ENCODE results near the gene STRN4. TPM values are rescaled to one million over a fixed set of nuclear protein-coding genes. Genes with fewer than 3 reads are reported as not detected.

STRN4 gene, protein sequence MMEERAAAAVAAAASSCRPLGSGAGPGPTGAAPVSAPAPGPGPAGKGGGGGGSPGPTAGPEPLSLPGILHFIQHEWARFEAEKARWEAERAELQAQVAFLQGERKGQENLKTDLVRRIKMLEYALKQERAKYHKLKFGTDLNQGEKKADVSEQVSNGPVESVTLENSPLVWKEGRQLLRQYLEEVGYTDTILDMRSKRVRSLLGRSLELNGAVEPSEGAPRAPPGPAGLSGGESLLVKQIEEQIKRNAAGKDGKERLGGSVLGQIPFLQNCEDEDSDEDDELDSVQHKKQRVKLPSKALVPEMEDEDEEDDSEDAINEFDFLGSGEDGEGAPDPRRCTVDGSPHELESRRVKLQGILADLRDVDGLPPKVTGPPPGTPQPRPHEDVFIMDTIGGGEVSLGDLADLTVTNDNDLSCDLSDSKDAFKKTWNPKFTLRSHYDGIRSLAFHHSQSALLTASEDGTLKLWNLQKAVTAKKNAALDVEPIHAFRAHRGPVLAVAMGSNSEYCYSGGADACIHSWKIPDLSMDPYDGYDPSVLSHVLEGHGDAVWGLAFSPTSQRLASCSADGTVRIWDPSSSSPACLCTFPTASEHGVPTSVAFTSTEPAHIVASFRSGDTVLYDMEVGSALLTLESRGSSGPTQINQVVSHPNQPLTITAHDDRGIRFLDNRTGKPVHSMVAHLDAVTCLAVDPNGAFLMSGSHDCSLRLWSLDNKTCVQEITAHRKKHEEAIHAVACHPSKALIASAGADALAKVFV
- 31.9 TPM for total RNA-seq
- 38.7 TPM for polyA plus RNA-seq
- long read RNA-seq, donor 1, partial matches to known transcripts: 0 of 1 reads
- long read RNA-seq, donor 1, other reads (novel, unspliced or antisense): 0 of 1 reads
- long read RNA-seq, donor 2, transcript STRN4-201 (18 exons, 3,210 nt): minor isoform, 11 of 62 reads
- long read RNA-seq, donor 2, transcript STRN4-222 (1 exons, 2,240 nt): major isoform, 28 of 62 reads
- long read RNA-seq, donor 2, transcript STRN4-202 (18 exons, 3,628 nt): minor isoform, 5 of 62 reads
- long read RNA-seq, donor 2, partial matches to known transcripts: 12 of 62 reads
- long read RNA-seq, donor 2, other reads (novel, unspliced or antisense): 0 of 62 reads
- long read RNA-seq, donor 3, transcript STRN4-222 (1 exons, 2,240 nt): major isoform, 15 of 31 reads
- long read RNA-seq, donor 3, transcript STRN4-201 (18 exons, 3,210 nt): minor isoform, 9 of 31 reads
- long read RNA-seq, donor 3, partial matches to known transcripts: 6 of 31 reads
- long read RNA-seq, donor 3, other reads (novel, unspliced or antisense): 0 of 31 reads
- long read RNA-seq, donor 4, transcript STRN4-222 (1 exons, 2,240 nt): major isoform, 13 of 17 reads
- long read RNA-seq, donor 4, partial matches to known transcripts: 0 of 17 reads
- long read RNA-seq, donor 4, other reads (novel, unspliced or antisense): 0 of 17 reads
- long read RNA-seq, donor 5, transcript STRN4-222 (1 exons, 2,240 nt): major isoform, 30 of 37 reads
- long read RNA-seq, donor 5, transcript STRN4-201 (18 exons, 3,210 nt): minor isoform, 5 of 37 reads
- long read RNA-seq, donor 5, partial matches to known transcripts: 0 of 37 reads
- long read RNA-seq, donor 5, other reads (novel, unspliced or antisense): 0 of 37 reads
- long read RNA-seq, donor 6, transcript STRN4-222 (1 exons, 2,240 nt): major isoform, 10 of 18 reads
- long read RNA-seq, donor 6, transcript STRN4-201 (18 exons, 3,210 nt): minor isoform, 5 of 18 reads
- long read RNA-seq, donor 6, partial matches to known transcripts: 0 of 18 reads
- long read RNA-seq, donor 6, other reads (novel, unspliced or antisense): 0 of 18 reads
- long read RNA-seq, donor 7, transcript STRN4-222 (1 exons, 2,240 nt): major isoform, 15 of 19 reads
- long read RNA-seq, donor 7, partial matches to known transcripts: 0 of 19 reads
- long read RNA-seq, donor 7, other reads (novel, unspliced or antisense): 0 of 19 reads
- long read RNA-seq, donor 8, transcript STRN4-222 (1 exons, 2,240 nt): major isoform, 10 of 13 reads
- long read RNA-seq, donor 8, partial matches to known transcripts: 0 of 13 reads
- long read RNA-seq, donor 8, other reads (novel, unspliced or antisense): 0 of 13 reads
- long read RNA-seq, donor 9, transcript STRN4-222 (1 exons, 2,240 nt): major isoform, 7 of 8 reads
- long read RNA-seq, donor 9, partial matches to known transcripts: 0 of 8 reads
- long read RNA-seq, donor 9, other reads (novel, unspliced or antisense): 0 of 8 reads
- long read RNA-seq, donor 10, transcript STRN4-222 (1 exons, 2,240 nt): major isoform, 12 of 18 reads
- long read RNA-seq, donor 10, partial matches to known transcripts: 0 of 18 reads
- long read RNA-seq, donor 10, other reads (novel, unspliced or antisense): 0 of 18 reads

DNA sequence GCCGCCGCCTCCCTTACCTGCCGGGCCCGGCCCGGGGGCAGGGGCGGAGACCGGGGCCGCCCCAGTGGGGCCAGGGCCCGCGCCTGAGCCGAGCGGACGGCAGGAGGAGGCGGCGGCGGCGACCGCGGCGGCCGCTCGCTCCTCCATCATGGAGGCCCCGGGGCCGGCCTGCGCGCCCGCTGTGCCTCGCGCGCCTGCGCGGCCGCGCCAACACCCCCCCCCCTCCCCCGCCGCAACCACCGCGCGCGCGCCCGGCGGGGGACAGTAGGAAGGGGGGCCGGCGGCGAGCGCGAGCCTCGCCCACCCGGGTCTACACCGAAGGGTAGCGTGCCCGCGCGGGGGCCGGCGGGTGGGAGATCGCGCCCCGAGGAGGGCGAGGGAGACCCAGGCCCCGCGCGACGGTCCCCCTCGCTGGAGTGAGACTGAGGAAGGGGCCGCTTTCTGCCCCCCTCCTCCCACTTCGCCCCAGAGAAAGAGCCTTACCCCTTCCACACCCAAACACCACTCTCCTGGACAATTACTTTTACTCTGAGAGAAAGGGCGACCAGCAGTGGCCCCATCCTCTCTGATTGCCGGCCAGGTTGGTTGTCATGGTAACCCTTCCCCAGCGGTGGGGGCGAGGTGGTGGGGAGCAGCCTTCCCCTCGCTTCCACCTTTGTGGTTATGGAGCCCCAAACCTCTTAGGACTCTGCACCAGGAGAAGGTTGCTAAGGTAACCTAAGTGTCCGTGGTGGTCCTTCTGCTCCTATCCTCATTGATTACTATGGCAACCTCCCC is at the start of gene STRN4:
Gene STRN4 (minus strand): TSS at position 170 of the 777 bp plus-strand sequence. CDS start 20 bp downstream, at position 150.
- DNase-seq (ENCODE audit: low read depth in 6 of 9, low spot score in 9 of 9): peak in 5 of 9 donors; percentile 50 to 76 (median 69)
- under 1% methylated on average over 74 of the region's 74 CpGs for WGBS
- Histone ChIP-seq H3K4me3 (ENCODE audit: low read length in 2 of 2) (peak within 1 kb of the TSS; percentile 88 to 100), H3K27me3 (ENCODE audit: control insufficient read depth in 2 of 2, insufficient read depth in 1 of 2, low read length in 1 of 2) (no peaks in the 10 kb centered on the region), H3K4me1 (ENCODE audit: control insufficient read depth in 2 of 2, insufficient read depth in 2 of 2, low read length in 2 of 2) (peaks cover 23 to 36% of the 10 kb centered on the region in 2 donors), H3K9me3 (ENCODE audit: control insufficient read depth in 2 of 2, insufficient read depth in 1 of 2, low read length in 1 of 2) (no peaks in the 10 kb centered on the region), H3K27ac (ENCODE audit: low read depth in 1 of 2, low read length in 1 of 2) (peak within 1 kb of the TSS; percentile 68 to 78), H3K36me3 (ENCODE audit: control insufficient read depth in 2 of 2, insufficient read depth in 2 of 2, low read length in 1 of 2) (peaks cover 15 to 18% of the 10 kb centered on the region in 2 donors)

GRCh38 chr19:46791944-46792343 is 45.7 kb upstream of the STRN4 start:
- WGBS: 4% methylated on average over 5 of the region's 5 CpGs
- H3K36me3 ChIP-seq (ENCODE audit: control insufficient read depth in 2 of 2, insufficient read depth in 2 of 2, low read length in 1 of 2): no peaks in the 10 kb centered on the region
- H3K27ac ChIP-seq (ENCODE audit: low read depth in 1 of 2, low read length in 1 of 2): peak overlapping the region; percentile 75 to 85
- peak in 8 of 9 donors; percentile 61 to 94 (median 82) for DNase-seq (ENCODE audit: low read depth in 6 of 9, low spot score in 9 of 9)
- peaks cover 18 to 46% of the 10 kb centered on the region in 2 donors for H3K4me1 ChIP-seq (ENCODE audit: control insufficient read depth in 2 of 2, insufficient read depth in 2 of 2, low read length in 2 of 2)
- H3K27me3 ChIP-seq (ENCODE audit: control insufficient read depth in 2 of 2, insufficient read depth in 1 of 2, low read length in 1 of 2): no peaks in the 10 kb centered on the region
- H3K9me3 ChIP-seq (ENCODE audit: control insufficient read depth in 2 of 2, insufficient read depth in 1 of 2, low read length in 1 of 2): no peaks in the 10 kb centered on the region
- H3K4me3 ChIP-seq (ENCODE audit: low read length in 2 of 2): no peak overlapping the region

GRCh38 chr19:46789371-46789770 is 43.1 kb upstream of the STRN4 start:
- WGBS: 94% methylated on average over 8 of the region's 8 CpGs
- no peak overlapping the region for H3K27ac ChIP-seq (ENCODE audit: low read depth in 1 of 2, low read length in 1 of 2)
- no peaks in the 10 kb centered on the region for H3K9me3 ChIP-seq (ENCODE audit: control insufficient read depth in 2 of 2, insufficient read depth in 1 of 2, low read length in 1 of 2)
- no peaks in the 10 kb centered on the region for H3K27me3 ChIP-seq (ENCODE audit: control insufficient read depth in 2 of 2, insufficient read depth in 1 of 2, low read length in 1 of 2)
- H3K4me3 ChIP-seq (ENCODE audit: low read length in 2 of 2): no peak overlapping the region
- peaks cover 0 to 3% of the 10 kb centered on the region in 2 donors for H3K36me3 ChIP-seq (ENCODE audit: control insufficient read depth in 2 of 2, insufficient read depth in 2 of 2, low read length in 1 of 2)
- peaks cover 38 to 72% of the 10 kb centered on the region in 2 donors for H3K4me1 ChIP-seq (ENCODE audit: control insufficient read depth in 2 of 2, insufficient read depth in 2 of 2, low read length in 2 of 2)
- DNase-seq (ENCODE audit: low read depth in 6 of 9, low spot score in 9 of 9): no peak

- no peak for DNase-seq (ENCODE audit: low read depth in 6 of 9, low spot score in 9 of 9)
- H3K4me3 ChIP-seq (ENCODE audit: low read length in 2 of 2): peak overlapping the region in 1 of 2 donors; percentile 55
- H3K4me1 ChIP-seq (ENCODE audit: control insufficient read depth in 2 of 2, insufficient read depth in 2 of 2, low read length in 2 of 2): peaks cover 40 to 76% of the 10 kb centered on the region in 2 donors
- no peaks in the 10 kb centered on the region for H3K9me3 ChIP-seq (ENCODE audit: control insufficient read depth in 2 of 2, insufficient read depth in 1 of 2, low read length in 1 of 2)
- whole genome bisulfite sequencing: 67% methylated on average over 9 of the region's 9 CpGs
- peak overlapping the region; percentile 36 to 67 for H3K27ac ChIP-seq (ENCODE audit: low read depth in 1 of 2, low read length in 1 of 2)
- H3K36me3 ChIP-seq (ENCODE audit: control insufficient read depth in 2 of 2, insufficient read depth in 2 of 2, low read length in 1 of 2): peaks cover 0 to 7% of the 10 kb centered on the region in 2 donors
- no peaks in the 10 kb centered on the region for H3K27me3 ChIP-seq (ENCODE audit: control insufficient read depth in 2 of 2, insufficient read depth in 1 of 2, low read length in 1 of 2)
Observed at GRCh38 chr19:46788968-46789338, 42.7 kb upstream of the STRN4 start.

GRCh38 chr19:46788262-46788967 is 42.2 kb upstream of the STRN4 start, which contains the start of gene SLC1A5:
TSS of gene SLC1A5 (minus strand) at chr19:46788594. CDS start at chr19:46787965, 629 bp downstream.
- no peaks in the 10 kb centered on the region for H3K9me3 ChIP-seq (ENCODE audit: control insufficient read depth in 2 of 2, insufficient read depth in 1 of 2, low read length in 1 of 2)
- WGBS: under 1% methylated on average over 46 of the region's 46 CpGs
- H3K27ac ChIP-seq (ENCODE audit: low read depth in 1 of 2, low read length in 1 of 2): peak within 1 kb of the TSS; percentile 36 to 67
- peak within 1 kb of the TSS; percentile 55 to 69 for H3K4me3 ChIP-seq (ENCODE audit: low read length in 2 of 2)
- H3K27me3 ChIP-seq (ENCODE audit: control insufficient read depth in 2 of 2, insufficient read depth in 1 of 2, low read length in 1 of 2): no peaks in the 10 kb centered on the region
- peaks cover 3 to 7% of the 10 kb centered on the region in 2 donors for H3K36me3 ChIP-seq (ENCODE audit: control insufficient read depth in 2 of 2, insufficient read depth in 2 of 2, low read length in 1 of 2)
- peak; percentile 76 to 94 (median 88) for DNase-seq (ENCODE audit: low read depth in 6 of 9, low spot score in 9 of 9)
- H3K4me1 ChIP-seq (ENCODE audit: control insufficient read depth in 2 of 2, insufficient read depth in 2 of 2, low read length in 2 of 2): peaks cover 41 to 82% of the 10 kb centered on the region in 2 donors

DNA sequence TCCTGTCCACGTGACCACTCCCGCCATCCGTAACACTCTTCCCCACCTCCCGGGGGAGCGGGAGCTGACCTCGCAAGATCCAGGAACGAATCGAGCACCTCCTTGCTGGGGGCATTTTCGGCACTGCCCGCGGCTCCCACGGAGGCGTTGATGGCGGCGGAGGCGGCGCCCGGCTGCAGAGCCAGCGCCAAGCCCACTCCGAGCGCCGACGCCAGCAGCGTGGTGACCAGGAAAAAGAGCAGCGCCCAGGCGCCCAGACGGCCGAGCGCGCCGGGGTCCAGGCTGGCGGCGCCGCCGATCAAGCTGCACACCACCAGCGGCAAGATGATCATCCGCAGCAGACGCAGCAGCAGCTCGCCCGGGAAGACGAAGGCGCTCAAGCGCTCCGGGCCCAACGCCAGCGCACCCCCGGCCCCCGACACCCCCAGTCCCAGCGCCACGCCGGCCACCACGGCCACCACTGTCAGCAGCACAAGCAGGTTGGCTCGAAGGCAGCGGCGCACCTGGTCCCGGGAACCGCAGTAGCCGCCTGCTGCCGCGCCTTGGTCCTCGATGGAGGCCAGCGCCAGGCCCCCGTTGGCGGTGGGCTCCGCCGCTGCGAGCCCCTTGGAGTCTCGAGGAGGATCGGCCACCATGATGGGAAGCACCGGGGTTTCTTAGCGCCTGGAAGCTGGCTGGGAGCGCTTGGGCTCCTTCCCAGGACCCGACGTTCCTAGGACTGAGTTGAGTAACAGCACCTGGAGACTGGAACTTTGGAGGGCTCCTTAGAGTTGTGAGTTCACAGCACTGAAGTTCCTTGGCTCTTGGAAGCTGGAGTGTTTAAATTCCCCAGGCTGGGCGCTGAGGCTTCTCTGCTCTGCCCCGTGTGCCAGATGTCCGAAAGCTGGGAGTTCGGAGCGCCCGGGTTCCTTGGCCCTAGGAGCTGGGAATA is 41.3 kb upstream of the STRN4 start:
- peak overlapping the region; percentile 55 to 69 for H3K4me3 ChIP-seq (ENCODE audit: low read length in 2 of 2)
- peak in 4 of 9 donors; percentile 9 to 49 (median 24) for DNase-seq (ENCODE audit: low read depth in 6 of 9, low spot score in 9 of 9)
- peaks cover 11% of the 10 kb centered on the region in 2 donors for H3K36me3 ChIP-seq (ENCODE audit: control insufficient read depth in 2 of 2, insufficient read depth in 2 of 2, low read length in 1 of 2)
- H3K27me3 ChIP-seq (ENCODE audit: control insufficient read depth in 2 of 2, insufficient read depth in 1 of 2, low read length in 1 of 2): no peaks in the 10 kb centered on the region
- H3K4me1 ChIP-seq (ENCODE audit: control insufficient read depth in 2 of 2, insufficient read depth in 2 of 2, low read length in 2 of 2): peaks cover 39 to 78% of the 10 kb centered on the region in 2 donors
- no peaks in the 10 kb centered on the region for H3K9me3 ChIP-seq (ENCODE audit: control insufficient read depth in 2 of 2, insufficient read depth in 1 of 2, low read length in 1 of 2)
- peak overlapping the region; percentile 37 to 85 for H3K27ac ChIP-seq (ENCODE audit: low read depth in 1 of 2, low read length in 1 of 2)
- WGBS: under 1% methylated on average over 80 of the region's 80 CpGs

Data from thymus (tissue), 14 donors.